Neural crest cell (in vitro differentiated cells): Measurements from ENCODE around the gene CLASP1. TPM values are rescaled to one million over a fixed set of nuclear protein-coding genes. Genes with fewer than 3 reads are reported as not detected.

ENCODE experiments used
- DNase-seq: peaks from one replicate; pipeline ENCODE4 v3.0.0; 2021; ENCODE audit warnings: low read depth, mixed read lengths, low spot score
- H3K27ac Mint-ChIP-seq: one replicate; pipeline ENCODE4 v1.8.0; 2021; ENCODE audit warnings: mild to moderate bottlenecking, mixed read lengths; ENCODE audit not compliant: unreplicated experiment
- H3K27me3 Mint-ChIP-seq: 2 replicates; pipeline ENCODE4 v1.8.0; 2021; ENCODE audit warnings: low read depth, mild to moderate bottlenecking, mixed read lengths
- H3K36me3 Mint-ChIP-seq: 2 replicates; pipeline ENCODE4 v1.8.0; 2021; ENCODE audit warnings: low read depth, mild to moderate bottlenecking, mixed read lengths
- H3K4me1 Mint-ChIP-seq: 2 replicates; pipeline ENCODE4 v1.8.0; 2021; ENCODE audit warnings: mixed read lengths
- H3K4me3 Mint-ChIP-seq: one replicate; pipeline ENCODE4 v1.8.0; 2021; ENCODE audit warnings: mild to moderate bottlenecking, mixed read lengths
- H3K9me3 Mint-ChIP-seq: 2 replicates; pipeline ENCODE4 v1.8.0; 2021; ENCODE audit warnings: mixed read lengths
- CTCF ChIP-seq: fragments of 200-600 bp; sonication (generic); conservative IDR thresholded peaks from 2 replicates; pipeline ENCODE4 v1.5.0; 2021; ENCODE audit warnings: antibody characterized with exemption, mild to moderate bottlenecking
- total RNA-seq: library from RNA; stranded (reverse); gene quantifications from 2 replicates; pipeline ENCODE4 v1.2.1, GENCODE V29; 2021

The CLASP1 gene
- total RNA-seq, 1 donor from 2014 or later: 95.8 TPM

- Mint-ChIP-seq H3K27ac (peak overlapping the region; percentile 51), H3K4me1 (peaks cover 29% of the 10 kb centered on the region), H3K9me3 (peaks cover 9% of the 10 kb centered on the region), H3K36me3 (peaks cover 48% of the 10 kb centered on the region), H3K4me3 (no peak overlapping the region), H3K27me3 (no peaks in the 10 kb centered on the region)
- DNase-seq: no peak
- TF ChIP-seq CTCF: no peak
Observed at GRCh38 chr2:121502781-121503180, 146.5 kb downstream of the CLASP1 start.

DNA sequence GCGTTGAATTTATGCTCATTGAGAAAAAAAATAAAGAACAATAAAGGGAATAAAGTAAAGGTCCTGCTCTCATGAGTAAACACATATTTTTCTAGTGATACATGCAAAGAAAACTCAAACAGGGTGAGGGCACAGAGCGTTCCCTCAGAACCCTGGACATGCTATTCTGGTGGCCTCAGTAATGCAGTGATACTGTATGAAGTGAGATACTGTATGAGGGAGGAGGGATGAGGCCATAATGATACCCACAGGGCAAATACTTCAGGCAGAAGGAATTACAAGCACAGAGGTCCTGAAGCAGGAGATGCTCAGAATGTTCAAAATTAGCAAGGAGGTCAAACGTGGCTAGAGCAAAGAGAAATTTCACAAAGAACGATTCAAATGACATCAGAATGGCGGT lies 147.0 kb downstream of the CLASP1 start:
- Mint-ChIP-seq H3K36me3 (peaks cover 43% of the 10 kb centered on the region), H3K4me3 (no peak overlapping the region), H3K27me3 (no peaks in the 10 kb centered on the region), H3K9me3 (peaks cover 8% of the 10 kb centered on the region), H3K4me1 (peaks cover 24% of the 10 kb centered on the region), H3K27ac (peak overlapping the region; percentile 51)
- TF ChIP-seq CTCF: no peak
- DNase-seq: no peak

- no peak for DNase-seq
- H3K4me3 Mint-ChIP-seq: no peak overlapping the region
- H3K9me3 Mint-ChIP-seq: peaks cover 4% of the 10 kb centered on the region
- TF ChIP-seq CTCF: no peak
- peaks cover 36% of the 10 kb centered on the region for H3K36me3 Mint-ChIP-seq
- peaks cover 17% of the 10 kb centered on the region for H3K4me1 Mint-ChIP-seq
- H3K27me3 Mint-ChIP-seq: no peaks in the 10 kb centered on the region
- no peak overlapping the region for H3K27ac Mint-ChIP-seq
Observed at GRCh38 chr2:121501554-121501953, 147.7 kb downstream of the CLASP1 start.

DNA sequence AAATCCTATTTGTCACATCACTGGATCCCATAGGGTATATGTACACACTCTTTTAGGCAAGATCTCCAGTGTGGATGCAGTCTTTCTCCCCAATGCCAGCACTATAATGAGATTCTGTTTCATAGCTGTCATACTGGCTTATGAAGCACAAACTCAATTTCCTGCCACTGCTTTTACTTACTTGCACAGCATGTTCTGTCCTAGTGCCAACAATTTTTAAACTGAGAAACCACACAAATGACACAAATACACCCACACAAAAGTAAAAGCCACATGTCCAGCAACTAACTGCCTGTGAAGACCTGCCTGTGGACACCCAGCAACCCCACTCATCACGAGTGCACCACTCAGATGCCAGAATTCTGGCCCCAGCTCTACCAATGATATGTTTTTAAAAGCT lies 148.2 kb downstream of the CLASP1 start:
- H3K4me1 Mint-ChIP-seq: peaks cover 11% of the 10 kb centered on the region
- no peak for DNase-seq
- H3K36me3 Mint-ChIP-seq: peaks cover 32% of the 10 kb centered on the region
- peaks cover 4% of the 10 kb centered on the region for H3K9me3 Mint-ChIP-seq
- H3K27me3 Mint-ChIP-seq: no peaks in the 10 kb centered on the region
- peak overlapping the region; percentile 54 for H3K27ac Mint-ChIP-seq
- no peak for TF ChIP-seq CTCF
- no peak overlapping the region for H3K4me3 Mint-ChIP-seq

DNA sequence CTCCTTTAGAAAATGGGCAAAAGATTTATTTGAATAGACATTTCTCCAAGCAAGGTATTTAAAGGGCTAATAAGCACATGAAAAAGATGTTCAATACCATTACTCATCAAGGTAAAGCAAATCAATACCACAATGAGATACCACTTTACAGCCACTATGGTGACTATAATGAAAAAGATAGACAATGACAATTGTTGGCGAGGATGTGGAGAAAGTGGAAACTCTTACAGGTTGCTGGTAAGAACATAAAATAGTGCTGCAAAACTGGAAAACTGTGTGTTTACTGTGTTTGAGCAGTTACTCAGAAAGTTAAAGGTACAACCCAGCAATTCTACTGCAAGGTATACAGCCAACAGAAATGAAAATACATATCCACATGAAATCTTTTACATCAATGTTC lies 150.5 kb downstream of the CLASP1 start:
- no peaks in the 10 kb centered on the region for H3K27me3 Mint-ChIP-seq
- TF ChIP-seq CTCF: no peak
- peaks cover 4% of the 10 kb centered on the region for H3K9me3 Mint-ChIP-seq
- no peak overlapping the region for H3K4me3 Mint-ChIP-seq
- H3K4me1 Mint-ChIP-seq: peaks cover 6% of the 10 kb centered on the region
- H3K27ac Mint-ChIP-seq: no peak overlapping the region
- peaks cover 35% of the 10 kb centered on the region for H3K36me3 Mint-ChIP-seq
- no peak for DNase-seq

GRCh38 chr2:121492409-121492808 lies 156.9 kb downstream of the CLASP1 start:
- Mint-ChIP-seq H3K4me3 (no peak overlapping the region), H3K27ac (no peak overlapping the region), H3K36me3 (peaks cover 7% of the 10 kb centered on the region), H3K27me3 (no peaks in the 10 kb centered on the region), H3K9me3 (no peaks in the 10 kb centered on the region), H3K4me1 (peaks cover 30% of the 10 kb centered on the region)
- no peak for TF ChIP-seq CTCF
- no peak for DNase-seq
